ENCODE results near the gene RORC. TPM values are rescaled to one million over a fixed set of nuclear protein-coding genes. Genes with fewer than 3 reads are reported as not detected.

Gene RORC
- total RNA-seq, 1 donor = not detected

DNA sequence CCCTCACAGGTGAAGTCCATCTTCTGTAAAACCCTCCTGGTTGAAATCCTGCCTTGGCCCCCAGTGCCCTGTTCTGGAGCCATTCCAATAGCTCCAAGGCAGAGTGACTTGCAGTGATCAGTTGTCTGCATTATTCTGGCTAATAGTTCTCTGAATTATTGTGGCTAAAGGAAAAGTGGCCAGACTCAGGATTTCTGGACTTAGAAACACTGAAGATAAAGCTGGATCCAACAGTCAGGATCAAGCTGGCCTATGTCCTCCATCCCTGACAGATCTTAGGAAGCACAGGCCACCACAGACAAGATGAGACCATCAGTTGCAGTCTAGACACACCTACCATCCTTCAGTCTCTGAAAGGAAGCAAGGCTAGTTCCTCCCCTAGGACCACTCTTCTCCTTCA is 8.8 kb upstream of the RORC start:
- TF ChIP-seq, protein P1, sequence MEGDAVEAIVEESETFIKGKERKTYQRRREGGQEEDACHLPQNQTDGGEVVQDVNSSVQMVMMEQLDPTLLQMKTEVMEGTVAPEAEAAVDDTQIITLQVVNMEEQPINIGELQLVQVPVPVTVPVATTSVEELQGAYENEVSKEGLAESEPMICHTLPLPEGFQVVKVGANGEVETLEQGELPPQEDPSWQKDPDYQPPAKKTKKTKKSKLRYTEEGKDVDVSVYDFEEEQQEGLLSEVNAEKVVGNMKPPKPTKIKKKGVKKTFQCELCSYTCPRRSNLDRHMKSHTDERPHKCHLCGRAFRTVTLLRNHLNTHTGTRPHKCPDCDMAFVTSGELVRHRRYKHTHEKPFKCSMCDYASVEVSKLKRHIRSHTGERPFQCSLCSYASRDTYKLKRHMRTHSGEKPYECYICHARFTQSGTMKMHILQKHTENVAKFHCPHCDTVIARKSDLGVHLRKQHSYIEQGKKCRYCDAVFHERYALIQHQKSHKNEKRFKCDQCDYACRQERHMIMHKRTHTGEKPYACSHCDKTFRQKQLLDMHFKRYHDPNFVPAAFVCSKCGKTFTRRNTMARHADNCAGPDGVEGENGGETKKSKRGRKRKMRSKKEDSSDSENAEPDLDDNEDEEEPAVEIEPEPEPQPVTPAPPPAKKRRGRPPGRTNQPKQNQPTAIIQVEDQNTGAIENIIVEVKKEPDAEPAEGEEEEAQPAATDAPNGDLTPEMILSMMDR (IDR thresholded peaks at IDR 0.05; ENCODE audit: insufficient read depth, low read depth, low read length) = no peak

DNA sequence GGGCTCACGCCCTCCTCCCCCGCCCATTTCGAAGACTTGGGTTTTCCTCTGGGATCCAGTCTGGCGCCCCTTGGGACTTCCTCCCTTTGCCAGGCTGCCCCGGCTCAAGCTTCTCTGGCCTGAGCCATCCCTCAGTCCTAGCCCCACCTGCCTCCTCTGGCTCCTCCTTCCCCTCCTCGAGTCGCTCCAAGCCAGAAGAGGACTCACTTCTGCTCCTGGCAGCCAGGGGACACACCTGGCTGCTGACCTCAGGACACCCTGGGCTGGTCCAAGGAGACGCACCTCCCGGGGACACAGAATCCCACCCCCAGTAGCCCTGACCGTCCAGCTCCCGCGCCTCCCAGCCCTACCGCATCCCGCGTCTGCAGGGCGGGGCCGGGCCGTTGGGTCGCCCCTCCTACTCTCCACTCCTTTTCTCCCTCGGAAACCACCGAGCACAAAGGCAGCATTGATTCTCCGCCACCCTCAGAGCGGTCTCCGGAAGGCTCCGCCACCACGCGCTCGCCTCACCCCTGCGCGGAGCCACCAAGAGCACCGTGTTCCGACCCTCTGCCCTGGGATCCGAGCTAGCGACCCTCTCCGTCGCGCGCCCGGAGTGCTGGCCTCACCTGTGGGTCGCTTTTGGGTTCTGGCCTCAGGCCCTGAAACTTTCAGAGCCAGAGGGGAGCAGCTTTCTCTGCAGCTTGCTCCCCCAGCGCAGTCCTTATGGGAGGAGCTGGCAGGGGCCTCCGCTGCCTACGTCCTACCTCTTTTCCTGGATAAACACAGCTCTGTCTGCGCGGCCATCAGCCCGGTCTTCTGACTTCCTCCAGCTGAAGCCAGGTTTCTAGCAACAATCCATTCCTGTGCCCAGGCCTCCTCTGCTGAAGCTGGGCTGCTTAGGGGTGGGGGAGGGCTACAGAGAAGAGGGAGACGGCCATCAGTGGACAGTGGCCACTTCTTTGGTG is 8.1 kb upstream of the RORC start, which contains the start of gene C2CD4D:
TSS of gene C2CD4D (minus strand) at position 364 of the 947 bp plus-strand sequence. CDS start 831 bp downstream, outside the sequence.
- no peak for DNase-seq (ENCODE audit: low read depth)
- TF ChIP-seq, protein P1 (IDR thresholded peaks at IDR 0.05; ENCODE audit: insufficient read depth, low read depth, low read length) = no peak
- H3K4me3 ChIP-seq (ENCODE audit: low read depth, low read length) = no peak within 1 kb of the TSS

More for the DNA sequence above, 8.8 kb upstream of the RORC start:
- no peak for DNase-seq (ENCODE audit: low read depth)
- no peak overlapping the region for H3K4me3 ChIP-seq (ENCODE audit: low read depth, low read length)

DNA sequence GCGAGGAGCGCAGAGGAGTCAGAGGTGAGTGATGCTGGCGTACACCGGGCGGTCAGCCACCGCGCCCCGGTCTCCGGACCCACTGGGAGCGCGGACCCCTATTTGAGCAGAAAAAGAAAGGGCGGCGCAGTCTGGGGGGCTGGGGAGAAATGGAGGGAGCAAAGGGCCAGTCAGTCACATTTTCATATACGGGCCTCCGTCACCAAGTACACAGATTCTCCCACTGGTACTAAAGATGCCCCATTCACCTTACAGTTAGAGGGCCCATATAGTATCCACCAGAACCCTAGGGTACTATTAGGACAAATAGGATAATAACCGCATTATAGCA is 7.4 kb upstream of the RORC start:
- TF ChIP-seq, protein P1 (IDR thresholded peaks at IDR 0.05; ENCODE audit: insufficient read depth, low read depth, low read length) = no peak
- no peak for DNase-seq (ENCODE audit: low read depth)
- no peak overlapping the region for H3K4me3 ChIP-seq (ENCODE audit: low read depth, low read length)

DNA sequence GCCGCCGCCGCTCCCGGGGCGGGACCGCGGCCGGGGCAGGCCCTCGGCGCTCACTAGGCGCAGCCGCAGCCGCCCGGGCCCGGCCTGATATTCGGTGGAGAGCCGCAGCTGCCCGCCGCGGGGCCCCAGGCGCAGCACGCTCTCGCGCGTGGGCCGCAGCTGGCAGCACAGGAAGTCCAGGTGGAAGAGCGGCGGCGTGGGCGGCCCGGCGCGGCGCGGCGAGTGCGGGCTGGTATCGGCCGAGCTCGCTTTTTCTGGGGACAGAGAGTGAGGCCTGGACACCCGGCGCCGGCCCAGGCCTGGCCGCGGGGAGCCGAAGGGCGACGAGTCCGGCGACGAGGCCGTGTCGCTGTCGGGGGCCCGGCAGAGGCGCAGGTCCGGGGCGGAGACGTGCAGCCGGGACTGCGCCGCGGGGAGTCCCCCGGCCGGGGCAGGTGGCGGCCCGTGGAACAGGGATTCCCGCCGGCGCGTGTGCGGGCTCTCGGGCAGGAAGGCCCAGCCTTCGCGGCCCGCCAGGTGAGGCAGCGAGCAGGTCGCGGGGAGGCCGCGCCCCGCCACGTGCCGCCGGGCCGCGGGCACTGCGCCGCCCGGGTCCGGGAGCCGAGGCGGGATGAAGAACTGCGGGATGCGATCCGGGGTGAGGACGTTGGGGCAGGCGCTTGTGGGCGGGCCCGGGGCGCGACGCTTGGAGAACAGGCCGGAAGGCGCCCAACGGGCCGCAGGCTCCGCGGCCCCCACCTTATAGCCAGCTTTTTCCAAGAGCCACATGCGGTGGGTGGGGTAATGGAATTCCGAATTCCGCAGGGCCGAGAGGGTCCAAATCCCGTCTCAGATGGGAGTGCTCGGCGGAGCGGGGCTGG is 6.8 kb upstream of the RORC start:
- TF ChIP-seq, protein P1 (IDR thresholded peaks at IDR 0.05; ENCODE audit: insufficient read depth, low read depth, low read length) = no peak
- peak overlapping the region; percentile 27 for H3K4me3 ChIP-seq (ENCODE audit: low read depth, low read length)
- DNase-seq (ENCODE audit: low read depth) = no peak

DNA sequence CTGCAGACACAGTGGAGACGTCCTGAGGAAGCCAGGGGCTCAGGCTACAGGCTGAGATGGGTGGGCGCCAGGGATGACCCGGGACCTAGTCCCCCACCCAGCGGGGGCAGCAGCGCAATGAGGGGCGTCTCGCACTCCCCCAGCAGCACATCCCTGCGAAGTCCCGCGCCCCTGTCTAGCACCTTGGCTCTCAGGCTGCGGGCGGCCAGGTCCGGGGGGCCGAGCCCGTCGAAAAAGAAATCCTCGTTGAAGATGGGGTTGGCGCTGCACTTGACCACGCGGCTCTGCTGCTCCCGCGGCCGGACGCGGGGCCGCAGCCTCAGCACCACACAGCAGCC is 6.3 kb upstream of the RORC start:
- no peak for DNase-seq (ENCODE audit: low read depth)
- H3K4me3 ChIP-seq (ENCODE audit: low read depth, low read length) = no peak overlapping the region
- TF ChIP-seq, protein P1 (IDR thresholded peaks at IDR 0.05; ENCODE audit: insufficient read depth, low read depth, low read length) = no peak

DNA sequence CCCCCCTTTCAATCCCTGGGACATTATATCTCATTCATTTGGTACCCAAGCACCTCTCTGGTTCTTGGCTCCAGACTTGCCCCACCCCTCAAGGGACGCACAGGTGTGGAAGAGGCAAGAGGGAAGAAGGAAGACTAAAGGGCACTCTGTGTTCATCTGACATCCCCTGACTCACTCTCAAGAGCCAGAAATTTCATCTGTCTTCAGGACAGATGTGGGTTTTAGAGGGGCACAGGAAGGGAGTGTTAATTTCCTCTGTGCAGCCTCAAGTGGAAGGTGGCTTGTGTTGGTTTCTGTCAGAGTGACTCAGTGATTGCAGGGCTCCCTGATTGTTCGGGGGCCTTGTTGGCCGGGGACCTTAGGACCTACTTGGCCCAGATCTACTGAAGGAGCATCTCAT is 5.6 kb upstream of the RORC start:
- no peak overlapping the region for H3K4me3 ChIP-seq (ENCODE audit: low read depth, low read length)
- DNase-seq (ENCODE audit: low read depth) = no peak
- TF ChIP-seq, protein P1 (IDR thresholded peaks at IDR 0.05; ENCODE audit: insufficient read depth, low read depth, low read length) = no peak
